Nephron progenitor cell (in vitro differentiated cells): Measurements from ENCODE around the gene ZNF165.
A peak's percentile ranks its signal among the peaks of the same experiment; 100 is the strongest.
"Not testable (repeated sequence)": the region's sequence is repeated elsewhere in the genome, so short reads cannot be mapped to it uniquely, and the experiment has no call there.

Experiments
- DNase-seq: peaks from one replicate; pipeline ENCODE4 v3.0.0; 2021
- H3K27ac Mint-ChIP-seq: 2 replicates; pipeline ENCODE4 v1.8.0; 2021; ENCODE audit warnings: mild to moderate bottlenecking, moderate library complexity, mixed read lengths
- H3K27me3 Mint-ChIP-seq: 2 replicates; pipeline ENCODE4 v1.8.0; 2021; ENCODE audit warnings: mild to moderate bottlenecking, low read depth, mixed read lengths; ENCODE audit not compliant: poor library complexity
- H3K36me3 Mint-ChIP-seq: 2 replicates; pipeline ENCODE4 v1.8.0; 2021; ENCODE audit warnings: low read depth, mixed read lengths
- H3K4me1 Mint-ChIP-seq: 2 replicates; pipeline ENCODE4 v1.8.0; 2021; ENCODE audit warnings: mixed read lengths
- H3K4me3 Mint-ChIP-seq: 2 replicates; pipeline ENCODE4 v1.8.0; 2021; ENCODE audit warnings: mild to moderate bottlenecking, moderate library complexity, mixed read lengths
- H3K9me3 Mint-ChIP-seq: 2 replicates; pipeline ENCODE4 v1.8.0; 2021; ENCODE audit warnings: mild to moderate bottlenecking, moderate library complexity, mixed read lengths
- CTCF ChIP-seq: fragments of 200-600 bp; sonication (generic); IDR thresholded peaks from 2 replicates; pipeline ENCODE4 v1.5.0; 2021; ENCODE audit warnings: antibody characterized with exemption

ZNF165 gene

GRCh38 chr6:28080381-28080630, at the start of gene ZNF165:
ZNF165 (plus strand) TSS chr6:28080568; CDS start chr6:28085481, 4,913 bp downstream.
- peaks cover 23% of the 10 kb centered on the region for H3K4me1 Mint-ChIP-seq
- not testable (repeated sequence) for H3K9me3 Mint-ChIP-seq, DNase-seq, H3K36me3 Mint-ChIP-seq
- peaks cover 33% of the 10 kb centered on the region for H3K27me3 Mint-ChIP-seq
- peak within 1 kb of the TSS; percentile 93 for H3K4me3 Mint-ChIP-seq
- peak within 1 kb of the TSS; percentile 100 for H3K27ac Mint-ChIP-seq

- TF ChIP-seq CTCF: no peak
- H3K4me3 Mint-ChIP-seq: no peak overlapping the region
- H3K36me3 Mint-ChIP-seq: no peaks in the 10 kb centered on the region
- no peak for DNase-seq
- peaks cover 7% of the 10 kb centered on the region for H3K4me1 Mint-ChIP-seq
- H3K27ac Mint-ChIP-seq: no peak overlapping the region
- H3K9me3 Mint-ChIP-seq: no peaks in the 10 kb centered on the region
- H3K27me3 Mint-ChIP-seq: peaks cover 49% of the 10 kb centered on the region
Observed at GRCh38 chr6:28053584-28053983, 26.8 kb upstream of the ZNF165 start.

- no peak for TF ChIP-seq CTCF
- Mint-ChIP-seq H3K9me3 (no peaks in the 10 kb centered on the region), H3K27ac (no peak overlapping the region), H3K4me1 (no peaks in the 10 kb centered on the region), H3K4me3 (no peak overlapping the region), H3K27me3 (peaks cover 25% of the 10 kb centered on the region), H3K36me3 (no peaks in the 10 kb centered on the region)
- no peak for DNase-seq
Observed at GRCh38 chr6:28060405-28060804, 20.0 kb upstream of the ZNF165 start.

- Mint-ChIP-seq H3K27ac (no peak overlapping the region), H3K4me3 (no peak overlapping the region), H3K27me3 (peaks cover 61% of the 10 kb centered on the region), H3K4me1 (peaks cover 5% of the 10 kb centered on the region), H3K9me3 (no peaks in the 10 kb centered on the region), H3K36me3 (no peaks in the 10 kb centered on the region)
- DNase-seq: no peak
- no peak for TF ChIP-seq CTCF
Observed at GRCh38 chr6:28064272-28064671, 16.1 kb upstream of the ZNF165 start.

DNA sequence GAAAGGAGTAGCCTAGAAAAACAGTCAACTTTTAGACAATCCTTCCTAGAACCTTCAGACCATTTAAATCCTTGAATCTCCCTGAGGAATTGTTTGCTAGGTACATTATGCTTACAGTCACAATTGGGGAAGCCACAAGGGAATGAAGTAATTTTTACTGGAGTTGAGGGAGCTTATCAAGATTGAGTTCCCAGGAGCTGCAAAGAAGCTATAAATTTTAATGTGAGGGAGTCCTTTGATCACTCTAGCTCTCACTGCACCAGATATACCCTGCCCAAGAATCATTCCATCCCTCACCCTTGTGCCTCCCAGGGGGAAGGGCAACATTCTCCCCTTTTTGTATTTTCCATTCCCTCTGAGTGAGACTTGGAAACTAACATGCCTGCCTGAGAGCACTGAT, 12.3 kb upstream of the ZNF165 start:
- Mint-ChIP-seq H3K9me3 (no peaks in the 10 kb centered on the region), H3K4me3 (no peak overlapping the region), H3K4me1 (peaks cover 5% of the 10 kb centered on the region), H3K36me3 (no peaks in the 10 kb centered on the region), H3K27ac (no peak overlapping the region), H3K27me3 (peaks cover 80% of the 10 kb centered on the region)
- no peak for TF ChIP-seq CTCF
- no peak for DNase-seq

DNA sequence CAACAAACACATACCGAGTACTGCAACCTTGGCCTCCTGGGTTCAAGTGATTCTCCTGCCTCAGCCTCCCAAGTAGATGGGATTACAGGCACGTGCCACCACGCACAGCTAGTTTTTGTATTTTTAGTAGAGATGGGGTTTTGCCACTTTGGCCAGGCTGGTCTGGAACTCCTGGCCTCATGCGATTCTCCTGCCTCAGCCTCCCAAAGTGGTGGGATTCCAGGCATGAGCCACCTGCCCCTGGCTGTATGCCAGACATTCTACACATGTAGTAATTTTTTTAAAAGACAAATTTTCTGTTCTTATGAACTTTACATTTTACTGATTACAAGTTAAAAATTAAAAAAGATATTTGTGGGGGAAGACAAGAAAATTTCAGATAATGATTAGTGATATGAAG, 9.4 kb upstream of the ZNF165 start:
- H3K4me1 Mint-ChIP-seq, H3K36me3 Mint-ChIP-seq, H3K27ac Mint-ChIP-seq, DNase-seq, H3K9me3 Mint-ChIP-seq, H3K4me3 Mint-ChIP-seq: not testable (repeated sequence)
- H3K27me3 Mint-ChIP-seq: peaks cover 86% of the 10 kb centered on the region

DNA sequence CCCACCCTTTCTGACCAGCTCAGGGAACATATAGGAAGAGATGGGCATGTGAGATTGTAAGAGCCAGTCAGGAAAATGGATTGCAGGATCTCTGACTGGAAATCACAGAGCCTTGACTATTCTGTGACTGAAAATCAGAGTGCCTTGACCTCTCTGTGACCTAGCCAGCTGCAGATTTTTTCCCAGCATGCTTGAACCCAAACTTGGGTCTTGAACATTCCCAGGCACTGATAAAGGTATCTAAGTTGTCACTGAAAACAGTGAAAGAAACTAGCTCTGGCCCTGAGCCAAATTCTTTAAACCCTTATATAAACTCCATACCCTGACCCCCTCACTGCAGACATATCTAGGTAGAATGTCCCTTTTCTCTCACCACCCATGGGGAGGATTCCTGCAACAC, 2.3 kb upstream of the ZNF165 start:
- Mint-ChIP-seq H3K27me3 (peaks cover 44% of the 10 kb centered on the region), H3K4me1 (peaks cover 23% of the 10 kb centered on the region), H3K27ac (no peak overlapping the region), H3K36me3 (no peaks in the 10 kb centered on the region), H3K9me3 (no peaks in the 10 kb centered on the region), H3K4me3 (no peak overlapping the region)
- DNase-seq: no peak
- TF ChIP-seq CTCF: no peak
